NCI-H1105 (cell line): Measurements from ENCODE around the gene MSH5.
"Not testable (repeated sequence)": the region's sequence is repeated elsewhere in the genome, so short reads cannot be mapped to it uniquely, and the experiment has no call there.

Experiments
- DNase-seq: peaks from one replicate; lab custom pipeline; 2025; lab: John Stamatoyannopoulos, UW

Gene MSH5

GRCh38 chr6:31739639-31740396, at the start of gene MSH5:
TSS of gene MSH5 (plus strand) at chr6:31740005. CDS start at chr6:31740467, 462 bp downstream.
- DNase-seq, result peak; percentile 94

GRCh38 chr6:31690231-31691077, 49.4 kb upstream of the MSH5 start:
- no peak for DNase-seq

GRCh38 chr6:31691078-31691463, 48.7 kb upstream of the MSH5 start:
- DNase-seq, result no peak

GRCh38 chr6:31691564-31692108, 48.2 kb upstream of the MSH5 start:
- DNase-seq, result no peak

- DNase-seq, result no peak
These were observed 47.5 kb upstream of the MSH5 start for GRCh38 chr6:31692353-31692752.

GRCh38 chr6:31692886-31693285, 46.9 kb upstream of the MSH5 start:
- no peak for DNase-seq

- DNase-seq, result no peak
These were observed 46.3 kb upstream of the MSH5 start for GRCh38 chr6:31693535-31693934.

GRCh38 chr6:31697555-31697954, 42.2 kb upstream of the MSH5 start:
- no peak for DNase-seq

- DNase-seq, result no peak
These were observed 38.9 kb upstream of the MSH5 start for GRCh38 chr6:31700740-31701401.

GRCh38 chr6:31701666-31702404, 38.0 kb upstream of the MSH5 start:
- peak; percentile 22 for DNase-seq

GRCh38 chr6:31702405-31702818, 37.4 kb upstream of the MSH5 start:
- DNase-seq, result no peak

- peak; percentile 97 for DNase-seq
These were observed 36.7 kb upstream of the MSH5 start, which contains the start of gene ABHD16A for GRCh38 chr6:31702819-31703716. TSS of gene ABHD16A (minus strand) at chr6:31703324. CDS start at chr6:31703281, 43 bp downstream.

- no peak for DNase-seq
These were observed 33.9 kb upstream of the MSH5 start for GRCh38 chr6:31705931-31706330.

- DNase-seq, result no peak
These were observed 33.2 kb upstream of the MSH5 start, which contains the start of gene LY6G6F for GRCh38 chr6:31706599-31706998. TSS of gene LY6G6F (plus strand) at chr6:31706866. CDS start at chr6:31706907, 41 bp downstream.

GRCh38 chr6:31707701-31708100, 32.1 kb upstream of the MSH5 start:
- no peak for DNase-seq

GRCh38 chr6:31708224-31708623, 31.6 kb upstream of the MSH5 start:
- no peak for DNase-seq

- DNase-seq, result not testable (repeated sequence)
These were observed 30.6 kb upstream of the MSH5 start for GRCh38 chr6:31709157-31709556.

GRCh38 chr6:31710523-31711219, 29.1 kb upstream of the MSH5 start:
- no peak for DNase-seq

GRCh38 chr6:31711233-31711632, 28.6 kb upstream of the MSH5 start:
- DNase-seq, result no peak

GRCh38 chr6:31712296-31712695, 27.5 kb upstream of the MSH5 start:
- DNase-seq, result no peak
